ENCODE measurements around the gene SLC9A7.
A peak's percentile ranks its signal among the peaks of the same experiment; 100 is the strongest.

The SLC9A7 gene

GRCh38 chrX:46554942-46555341 lies 204.0 kb downstream of the SLC9A7 start:
- no peak for DNase-seq (ENCODE audit: low spot score)
- TF ChIP-seq CTCF (IDR thresholded peaks at IDR 0.05; ENCODE audit: extremely low read depth, insufficient read depth, missing control alignments) = peak; percentile 16
- in situ Hi-C loops (cut with MboI; ENCODE audit: low pct_unique_long_range_greater_than_20kb, low sequenced_read_pairs, unreplicated experiment) = loop anchor here (10.0 kb wide), 1 partner anchor 80 kb away; no protein-coding TSS in a partner anchor

- no peak for DNase-seq (ENCODE audit: low spot score)
- no peak for TF ChIP-seq CTCF (IDR thresholded peaks at IDR 0.05; ENCODE audit: extremely low read depth, insufficient read depth, missing control alignments)
- in situ Hi-C loops (cut with MboI; ENCODE audit: low pct_unique_long_range_greater_than_20kb, low sequenced_read_pairs, unreplicated experiment) = loop anchor here (10.0 kb wide), 1 partner anchor 81 kb away; no protein-coding TSS in a partner anchor
These were observed 205.0 kb downstream of the SLC9A7 start for GRCh38 chrX:46553935-46554334.

- no peak for DNase-seq (ENCODE audit: low spot score)
- in situ Hi-C loops (cut with MboI; ENCODE audit: low pct_unique_long_range_greater_than_20kb, low sequenced_read_pairs, unreplicated experiment) = loop anchor here (10.0 kb wide), 1 partner anchor 83 kb away; no protein-coding TSS in a partner anchor
- TF ChIP-seq CTCF (IDR thresholded peaks at IDR 0.05; ENCODE audit: extremely low read depth, insufficient read depth, missing control alignments) = no peak
These were observed 207.3 kb downstream of the SLC9A7 start for GRCh38 chrX:46551494-46552128.

GRCh38 chrX:46549914-46550313 lies 209.0 kb downstream of the SLC9A7 start:
- TF ChIP-seq CTCF (IDR thresholded peaks at IDR 0.05; ENCODE audit: extremely low read depth, insufficient read depth, missing control alignments) = no peak
- DNase-seq (ENCODE audit: low spot score) = no peak
- in situ Hi-C loops (cut with MboI; ENCODE audit: low pct_unique_long_range_greater_than_20kb, low sequenced_read_pairs, unreplicated experiment) = loop anchor here (10.0 to 25.0 kb wide), 2 partner anchors 85 to 113 kb away; no protein-coding TSS in a partner anchor
